DMS 273 (cell line): ENCODE data around the gene CMTM2.
"Not testable (repeated sequence)": the region's sequence is repeated elsewhere in the genome, so short reads cannot be mapped to it uniquely, and the experiment has no call there.

Source experiments
- DNase-seq: peaks from one replicate; lab custom pipeline; 2025; ENCODE audit not compliant: unreplicated experiment; lab: John Stamatoyannopoulos, UW

Gene CMTM2

DNA sequence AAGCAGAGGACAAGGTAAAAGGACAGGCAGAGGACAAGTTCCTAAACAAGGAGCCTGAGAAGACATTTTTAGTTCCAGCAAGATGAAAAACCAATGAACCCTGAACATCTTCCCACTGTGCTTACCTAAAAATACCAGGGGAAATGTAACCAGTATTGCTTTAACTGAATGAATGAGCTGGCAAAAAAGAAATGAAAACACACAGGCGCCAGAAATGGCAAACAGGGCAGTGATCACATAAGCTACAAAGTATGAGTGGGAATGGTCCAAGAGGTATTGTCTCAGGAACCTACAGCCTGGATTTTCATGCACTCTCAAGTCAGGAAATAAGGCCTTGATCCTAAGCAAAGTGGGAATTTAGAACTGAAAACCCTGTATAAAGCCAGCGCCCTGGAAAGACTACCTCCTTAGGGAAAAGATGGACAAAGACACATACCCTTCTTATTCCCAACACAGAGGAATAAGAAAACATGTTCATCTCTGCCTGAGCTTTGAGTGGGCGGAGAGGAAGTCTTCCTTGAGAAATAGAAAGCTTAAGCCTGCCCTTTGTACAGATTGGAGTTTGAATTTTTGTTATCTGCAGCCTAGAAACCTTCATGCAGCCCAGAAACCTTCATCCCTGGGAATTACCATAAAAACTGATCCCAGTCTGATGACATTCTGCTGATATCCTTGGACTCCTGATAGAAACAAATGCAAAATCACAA lies 2.1 kb downstream of the CMTM2 start:
- no peak for DNase-seq

DNA sequence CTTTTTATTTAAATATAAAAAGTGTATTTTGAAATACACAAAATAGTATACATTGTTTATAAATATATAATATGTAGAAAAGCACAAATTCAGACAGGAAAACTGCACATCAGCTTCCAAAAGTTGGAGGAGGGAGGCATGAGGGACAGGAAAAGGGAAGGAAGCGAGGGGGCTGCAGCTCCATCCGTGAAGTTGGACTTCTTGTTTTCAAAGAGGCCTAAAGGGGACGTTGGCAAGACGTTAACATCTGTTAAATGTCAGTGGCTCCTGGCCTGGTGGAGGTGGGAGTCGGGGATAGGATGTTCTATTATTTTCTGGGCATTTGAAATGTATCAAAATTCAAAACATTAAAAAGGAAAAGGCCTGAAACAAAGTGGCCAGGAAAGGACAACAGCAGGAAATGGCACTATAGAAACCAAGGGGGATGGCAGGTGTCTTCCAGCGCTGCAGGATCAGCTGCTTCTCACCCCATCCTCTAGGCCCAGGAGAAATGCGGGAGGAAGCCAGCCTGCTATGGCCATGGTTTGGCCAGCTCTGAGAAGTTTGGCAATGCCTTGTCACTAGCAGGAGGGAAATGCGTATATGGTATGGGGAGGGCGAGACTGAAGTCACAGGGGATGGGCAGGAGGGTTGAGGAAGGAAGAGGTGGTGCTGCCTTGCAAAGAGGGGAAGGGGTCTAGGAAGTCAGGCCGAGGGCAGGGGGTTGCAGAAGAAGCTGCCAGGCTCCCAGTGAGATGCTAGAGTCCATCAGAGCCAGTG lies 6.4 kb downstream of the CMTM2 start:
- DNase-seq: no peak

DNA sequence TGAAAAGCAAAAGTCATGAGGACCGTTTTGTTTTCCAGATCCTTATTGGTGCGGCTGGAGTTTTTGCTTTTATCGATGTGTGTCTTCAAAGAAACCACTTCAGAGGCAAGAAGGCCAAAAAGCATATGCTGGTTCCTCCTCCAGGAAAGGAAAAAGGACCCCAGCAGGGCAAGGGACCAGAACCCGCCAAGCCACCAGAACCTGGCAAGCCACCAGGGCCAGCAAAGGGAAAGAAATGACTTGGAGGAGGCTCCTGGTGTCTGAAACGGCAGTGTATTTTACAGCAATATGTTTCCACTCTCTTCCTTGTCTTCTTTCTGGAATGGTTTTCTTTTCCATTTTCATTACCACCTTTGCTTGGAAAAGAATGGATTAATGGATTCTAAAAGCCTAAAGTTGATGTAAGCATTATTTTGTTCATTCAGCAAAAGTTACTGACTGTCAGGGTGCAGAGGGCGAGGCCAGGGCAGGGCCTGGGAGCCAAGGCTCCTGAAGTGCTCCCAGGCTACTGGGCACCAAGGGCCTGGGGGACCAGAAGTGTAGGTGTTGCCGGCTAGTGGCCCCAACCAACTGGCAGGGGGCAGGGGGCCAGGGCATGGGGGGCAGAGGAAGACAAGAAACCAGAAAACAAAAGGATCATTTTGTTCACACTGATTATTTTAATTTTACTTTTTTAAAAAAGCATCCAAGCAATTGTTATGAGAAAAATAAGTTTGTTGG lies 8.8 kb downstream of the CMTM2 start:
- no peak for DNase-seq

DNA sequence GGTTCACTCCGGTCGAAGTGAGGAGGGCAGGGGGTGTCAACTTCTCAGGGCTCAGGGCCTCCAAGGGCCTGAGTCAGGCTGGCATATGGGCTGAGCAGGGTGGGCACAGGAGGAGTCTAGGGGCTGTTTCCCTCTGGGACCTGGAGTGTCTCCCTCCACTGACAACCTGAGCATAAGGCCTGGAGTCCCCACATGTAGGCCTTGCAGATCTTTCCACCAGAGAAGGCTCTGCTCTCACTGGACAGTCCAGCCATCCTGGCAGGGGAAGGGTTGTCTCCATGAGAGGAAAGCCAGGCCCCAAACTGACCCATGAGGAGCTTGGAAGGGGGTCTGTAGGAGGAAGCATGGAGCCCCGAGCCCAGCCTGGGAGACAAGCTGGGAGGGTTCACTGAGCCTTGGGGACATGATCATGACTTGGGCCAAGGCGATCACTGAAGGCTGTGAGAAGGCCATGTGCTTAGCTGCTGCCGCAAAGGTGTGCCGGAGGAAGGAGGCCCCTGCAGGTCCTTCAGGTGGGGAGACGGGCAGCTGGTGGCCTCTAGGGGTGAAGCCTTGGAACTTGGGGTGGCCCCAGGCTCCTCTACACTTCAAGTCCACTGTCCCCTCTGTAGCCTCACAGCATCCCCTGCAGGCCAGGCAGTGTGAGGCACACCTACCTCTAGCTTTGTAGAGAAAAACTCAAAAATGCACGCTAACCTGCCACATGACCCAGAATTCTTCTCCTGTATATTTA lies 9.9 kb downstream of the CMTM2 start:
- peak; percentile 32 for DNase-seq

DNA sequence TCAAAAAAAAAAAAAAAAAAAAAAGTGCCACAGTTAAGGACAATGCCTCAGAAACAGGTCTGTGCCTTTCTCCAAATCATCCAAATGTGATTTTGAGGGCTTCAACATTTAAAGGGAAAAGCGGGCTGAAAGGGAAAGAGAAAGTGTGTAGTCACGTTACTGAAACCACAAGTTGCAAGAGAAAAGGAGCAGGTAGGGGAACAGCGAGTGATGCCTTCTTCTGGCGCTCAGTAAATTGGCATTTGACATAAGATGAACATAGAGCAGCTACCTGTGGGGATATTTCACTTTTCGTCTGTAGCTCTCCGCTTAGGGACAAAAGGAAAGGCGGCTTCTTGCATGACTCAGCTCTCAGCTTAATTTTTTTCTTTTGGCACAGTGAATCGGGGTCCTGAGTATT lies 11.1 kb downstream of the CMTM2 start:
- DNase-seq: no peak

DNA sequence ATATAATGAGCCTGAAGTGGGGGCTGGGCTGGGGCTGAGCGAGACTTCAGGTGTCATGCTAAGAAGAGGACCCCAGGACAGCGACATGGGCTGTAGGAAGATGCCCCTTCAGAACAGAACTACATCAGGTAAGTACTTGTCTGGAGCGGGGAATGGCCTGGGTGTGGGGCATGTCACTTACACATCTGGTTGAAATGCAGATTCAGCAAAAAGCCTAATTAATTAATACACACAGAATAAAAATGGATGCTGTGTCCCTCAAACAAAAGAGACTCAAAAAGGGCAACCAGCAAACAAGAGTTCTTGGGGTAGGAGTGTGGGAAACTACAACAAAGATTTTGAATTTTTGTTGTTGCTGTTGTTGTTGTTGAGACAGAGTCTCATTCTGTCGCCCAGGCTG lies 11.8 kb downstream of the CMTM2 start:
- DNase-seq: no peak

DNA sequence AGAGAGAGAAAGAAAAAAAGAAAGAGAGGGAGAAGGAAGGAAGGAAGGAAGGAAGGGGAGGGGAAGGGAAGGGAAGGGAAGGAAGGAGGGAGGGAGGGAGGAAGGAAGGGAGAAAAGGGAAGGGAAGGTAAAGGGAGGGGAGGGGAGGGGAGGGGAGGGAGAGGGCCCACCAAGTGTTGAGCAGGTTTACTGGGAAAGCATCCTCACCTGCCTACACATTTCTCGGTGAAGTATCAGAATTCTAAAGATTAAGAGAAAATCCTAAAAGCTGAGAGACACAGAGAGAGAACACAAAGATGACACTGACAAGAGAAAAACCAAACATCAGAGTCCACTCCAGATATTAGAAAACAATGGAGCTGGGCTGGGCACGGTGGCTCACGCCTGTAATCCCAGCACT lies 13.0 kb downstream of the CMTM2 start:
- DNase-seq: no peak

DNA sequence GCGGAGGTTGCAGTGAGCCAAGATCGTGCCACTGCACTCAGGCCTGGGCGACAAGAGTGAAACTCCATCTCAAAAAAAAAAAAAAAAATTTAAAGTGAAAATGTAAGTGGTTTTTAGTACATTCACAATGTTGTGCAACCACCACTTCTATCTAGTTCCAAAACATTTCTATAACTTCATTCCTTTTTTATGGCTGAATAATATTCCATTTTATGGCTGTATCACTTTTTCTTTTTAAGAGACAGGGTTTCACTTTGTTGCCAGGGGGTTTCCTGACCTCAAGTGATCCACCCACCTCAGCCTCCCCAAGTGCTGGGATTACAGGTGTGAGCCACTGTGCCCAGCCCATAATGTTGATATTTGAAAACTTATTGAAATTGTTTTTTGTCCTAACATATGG lies 13.6 kb downstream of the CMTM2 start:
- DNase-seq: no peak

DNA sequence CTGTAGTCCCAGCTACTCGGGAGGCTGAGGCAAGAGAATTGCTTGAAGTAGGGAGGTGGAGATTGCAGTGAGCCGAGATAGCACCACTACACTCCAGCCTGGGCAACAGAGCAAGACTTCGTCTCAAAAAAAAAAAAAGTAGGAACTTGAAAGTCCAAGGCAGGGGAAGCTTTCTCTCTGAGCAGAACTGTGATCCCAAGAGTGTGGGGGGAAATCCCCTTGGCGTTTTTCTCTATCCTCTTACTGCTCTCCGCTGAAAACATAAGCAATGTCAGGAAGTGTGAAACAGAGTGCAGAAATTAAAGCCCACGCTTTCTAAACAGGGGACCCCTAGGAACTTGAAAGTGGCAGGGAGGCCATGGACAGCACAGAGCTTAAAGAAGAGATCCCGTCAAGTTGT lies 15.5 kb downstream of the CMTM2 start:
- no peak for DNase-seq

DNA sequence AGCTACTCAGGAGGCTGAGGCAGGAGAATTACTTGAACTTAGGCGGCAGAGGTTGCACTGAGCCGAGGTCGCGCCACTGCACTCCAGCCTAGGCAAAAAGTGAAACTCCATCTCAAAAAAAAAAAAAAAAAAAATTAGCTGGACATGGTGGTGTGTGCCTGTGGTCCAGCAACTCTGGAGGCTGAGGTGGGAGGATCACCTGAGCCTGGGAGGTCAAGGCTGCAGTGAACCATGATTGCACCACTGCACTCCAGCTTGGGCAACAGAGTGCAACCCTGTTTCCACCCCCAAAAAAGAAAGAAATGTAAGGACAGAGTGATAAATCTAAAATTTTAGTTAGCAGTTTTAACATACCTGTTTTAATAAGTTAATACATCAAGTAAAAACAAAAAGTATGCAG lies 17.3 kb downstream of the CMTM2 start:
- DNase-seq: not testable (repeated sequence)

DNA sequence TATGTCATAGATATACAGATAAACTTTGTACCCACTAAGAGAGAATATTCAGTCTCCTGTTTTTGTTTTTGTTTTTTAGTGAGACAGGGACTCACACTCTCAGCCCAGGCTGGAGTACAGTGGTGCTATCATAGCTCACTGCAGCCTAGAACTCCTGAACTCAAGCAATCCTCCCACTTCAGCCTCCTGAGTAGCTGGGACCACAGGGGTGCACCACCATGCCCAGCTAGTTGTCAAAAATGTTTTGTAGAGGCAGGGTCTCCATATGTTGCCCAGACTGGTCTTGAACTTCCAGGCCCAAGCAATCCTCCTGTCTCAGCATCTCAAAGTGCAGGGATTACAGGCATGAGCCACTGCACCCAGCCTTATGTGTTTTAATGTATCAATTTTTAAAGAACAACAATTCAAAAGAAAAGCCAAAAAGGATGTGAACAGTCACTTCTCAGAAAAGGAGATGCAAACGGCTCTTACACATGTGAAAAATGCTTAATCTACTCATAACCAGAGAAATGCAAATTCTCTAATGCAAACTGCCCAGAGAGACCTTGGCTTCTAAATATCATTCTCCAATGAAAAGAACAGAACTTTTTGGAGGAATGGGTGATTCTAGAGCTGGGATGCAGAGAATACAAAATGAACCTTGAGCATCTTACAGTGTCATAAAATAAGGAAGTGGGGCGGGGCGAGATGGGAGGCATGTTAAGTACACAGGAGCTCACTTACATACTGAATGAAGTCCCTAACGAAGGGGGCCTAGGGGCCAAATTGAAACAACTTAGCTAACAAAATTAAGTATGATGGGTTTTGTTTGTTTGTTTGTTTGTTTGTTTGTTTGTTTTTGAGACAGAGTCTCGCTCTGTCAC lies 18.0 kb downstream of the CMTM2 start:
- no peak for DNase-seq

DNA sequence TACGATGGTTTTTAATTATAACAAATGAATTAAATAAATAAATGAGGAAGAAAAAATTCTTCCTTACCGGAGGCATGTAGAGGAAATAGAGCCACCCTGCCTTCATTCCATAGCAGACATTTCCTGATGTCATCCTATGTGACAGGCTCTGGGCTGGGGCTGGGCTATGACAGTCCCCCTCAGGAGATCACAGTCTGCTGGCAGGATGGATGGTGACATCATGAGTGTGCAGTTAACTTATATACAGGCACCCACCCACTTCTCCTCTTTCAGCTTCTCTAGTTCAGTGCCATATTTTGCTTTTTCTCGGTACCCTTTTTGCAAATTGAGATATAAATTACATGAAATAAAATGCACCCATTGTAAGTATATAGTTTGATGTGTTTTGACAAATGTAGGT lies 18.8 kb downstream of the CMTM2 start:
- DNase-seq: no peak

DNA sequence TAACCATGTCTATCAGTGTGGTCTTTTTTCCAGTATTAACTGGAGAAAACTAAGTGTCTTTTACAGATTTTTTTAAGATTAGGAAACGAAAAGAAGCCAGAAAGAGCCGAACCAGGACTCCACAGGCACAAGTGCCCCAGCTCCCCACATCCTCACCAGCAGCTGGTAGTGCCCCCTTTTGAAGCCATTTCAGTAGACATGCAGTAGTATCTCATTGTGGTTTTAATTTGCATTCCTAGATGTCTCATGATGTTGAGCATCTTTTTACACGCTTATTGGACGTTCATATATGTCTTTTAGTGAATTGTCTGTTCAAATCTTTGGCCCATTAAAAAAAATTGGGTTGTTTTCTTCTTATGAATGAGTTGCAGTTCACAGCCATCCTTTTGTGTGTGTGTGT lies 20.5 kb downstream of the CMTM2 start:
- no peak for DNase-seq

DNA sequence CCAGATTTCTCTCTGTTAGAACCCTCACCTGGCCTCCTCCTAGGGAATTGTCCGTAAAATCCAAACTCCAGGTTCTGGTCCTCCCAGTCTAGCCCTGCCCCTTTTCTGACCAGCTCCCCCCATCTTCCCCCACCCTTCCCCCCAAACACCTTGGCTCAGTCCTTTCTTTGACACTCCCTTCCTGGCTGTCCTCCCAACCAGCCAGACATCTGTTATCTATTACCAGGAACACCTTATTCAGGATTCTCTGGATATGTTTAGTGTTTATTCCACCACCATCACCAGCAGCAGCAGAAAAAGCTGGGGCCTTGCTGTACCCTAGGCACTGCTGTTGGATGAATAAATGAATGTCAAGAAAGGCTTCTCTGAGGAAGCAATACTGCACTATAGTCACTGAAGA lies 21.2 kb downstream of the CMTM2 start:
- no peak for DNase-seq

DNA sequence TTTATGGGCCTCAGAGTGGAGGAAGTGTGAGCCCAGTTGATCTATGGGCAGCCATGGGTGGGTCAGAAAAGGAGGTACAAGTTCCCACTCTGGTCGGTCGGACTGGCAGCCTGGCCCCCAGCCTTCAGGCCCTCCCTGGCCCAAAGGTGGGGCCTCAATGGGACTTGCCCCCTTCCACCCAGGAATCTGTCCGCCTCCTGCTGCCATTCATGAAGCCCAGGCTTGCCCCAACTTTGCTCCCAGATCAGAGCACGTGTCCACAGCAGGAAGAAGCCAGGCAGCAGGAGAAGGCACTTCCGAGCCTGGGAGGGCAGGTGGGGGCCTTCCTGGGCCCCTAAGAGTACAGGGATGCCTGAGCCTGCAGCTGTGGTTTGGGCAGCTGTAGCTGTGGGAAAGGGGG lies 22.2 kb downstream of the CMTM2 start:
- DNase-seq: no peak

DNA sequence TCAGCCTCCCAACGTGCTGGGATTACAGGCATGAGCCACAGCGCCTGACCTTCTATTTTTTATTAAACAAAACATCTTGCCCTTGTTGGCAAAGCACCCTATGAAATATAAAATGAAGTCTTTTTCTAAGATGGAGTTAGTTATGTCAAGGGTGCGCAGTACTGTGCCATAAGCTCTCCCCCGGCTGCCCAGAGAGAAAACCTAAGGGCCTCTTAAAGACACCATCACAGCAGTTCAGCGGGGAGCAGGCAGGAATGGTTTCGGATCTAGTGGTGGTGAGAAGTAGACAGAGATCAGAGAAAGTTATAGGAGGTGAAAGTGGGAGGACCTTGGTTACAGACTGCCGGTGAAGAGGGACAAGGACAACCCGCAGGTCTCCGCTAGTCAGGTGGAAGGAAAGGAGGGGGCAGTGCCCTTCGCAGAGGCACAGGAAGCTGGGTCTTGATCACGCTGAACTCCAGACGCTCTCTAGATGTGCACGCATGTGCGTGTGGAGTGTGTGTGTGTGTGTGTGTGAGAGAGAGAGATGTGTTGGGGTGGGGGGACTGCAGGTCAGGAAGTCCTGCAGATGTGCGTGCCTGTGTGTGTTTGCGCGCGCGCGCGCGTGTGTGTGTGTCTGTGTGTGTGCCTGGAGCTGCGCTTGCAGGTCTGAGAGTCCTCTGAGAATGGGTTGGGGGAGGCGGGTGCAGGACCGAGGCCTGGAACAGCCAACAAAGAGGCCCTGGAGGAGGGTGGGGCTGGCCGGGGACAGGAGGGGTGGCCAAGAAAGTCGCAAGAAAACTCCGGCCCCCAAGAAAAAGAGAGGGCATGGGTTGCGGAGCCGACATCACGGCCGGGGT lies 24.5 kb downstream of the CMTM2 start:
- DNase-seq: peak; percentile 76

DNA sequence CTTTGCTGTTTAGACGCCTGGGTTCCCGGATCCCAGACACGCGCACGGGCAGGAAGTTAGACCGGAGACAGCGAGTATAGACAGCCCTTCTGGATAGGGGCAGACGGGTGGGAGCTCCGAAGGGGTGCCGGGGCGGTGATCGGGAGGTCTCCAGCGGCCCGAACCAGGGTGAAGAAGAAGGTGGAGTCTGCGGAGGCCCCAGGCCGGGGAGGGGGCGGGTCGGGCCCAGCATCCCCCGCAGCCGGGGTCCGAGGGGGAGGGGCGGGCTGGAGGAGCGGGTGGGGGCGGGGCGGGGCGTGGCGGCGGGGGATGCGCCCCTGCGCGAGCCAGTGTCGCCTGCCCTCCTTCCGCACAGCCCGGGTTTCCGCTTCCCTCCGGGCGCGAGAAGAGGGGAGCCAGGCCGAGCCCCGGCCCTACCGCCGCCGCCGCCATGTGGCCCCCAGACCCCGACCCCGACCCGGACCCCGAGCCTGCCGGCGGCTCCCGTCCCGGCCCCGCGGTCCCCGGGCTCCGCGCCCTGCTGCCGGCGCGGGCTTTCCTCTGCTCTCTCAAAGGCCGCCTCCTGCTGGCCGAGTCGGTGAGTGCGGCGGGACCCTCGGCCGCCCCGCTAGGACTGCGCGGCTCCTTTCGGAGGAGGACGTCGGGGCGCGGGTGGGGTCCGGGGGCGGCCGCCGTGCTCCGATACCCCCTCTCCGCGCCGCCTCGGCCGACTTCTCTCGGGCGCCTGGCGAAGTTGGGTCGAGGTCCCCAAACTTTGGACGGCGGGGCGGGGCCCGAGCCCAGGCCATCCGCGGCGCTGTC lies 25.3 kb downstream of the CMTM2 start, which contains the start of gene CMTM3:
Gene CMTM3, plus strand, starts transcription at position 329 of the 801 bp plus-strand sequence. Its CDS starts 102 bp downstream, at position 431.
- peak; percentile 85 for DNase-seq

DNA sequence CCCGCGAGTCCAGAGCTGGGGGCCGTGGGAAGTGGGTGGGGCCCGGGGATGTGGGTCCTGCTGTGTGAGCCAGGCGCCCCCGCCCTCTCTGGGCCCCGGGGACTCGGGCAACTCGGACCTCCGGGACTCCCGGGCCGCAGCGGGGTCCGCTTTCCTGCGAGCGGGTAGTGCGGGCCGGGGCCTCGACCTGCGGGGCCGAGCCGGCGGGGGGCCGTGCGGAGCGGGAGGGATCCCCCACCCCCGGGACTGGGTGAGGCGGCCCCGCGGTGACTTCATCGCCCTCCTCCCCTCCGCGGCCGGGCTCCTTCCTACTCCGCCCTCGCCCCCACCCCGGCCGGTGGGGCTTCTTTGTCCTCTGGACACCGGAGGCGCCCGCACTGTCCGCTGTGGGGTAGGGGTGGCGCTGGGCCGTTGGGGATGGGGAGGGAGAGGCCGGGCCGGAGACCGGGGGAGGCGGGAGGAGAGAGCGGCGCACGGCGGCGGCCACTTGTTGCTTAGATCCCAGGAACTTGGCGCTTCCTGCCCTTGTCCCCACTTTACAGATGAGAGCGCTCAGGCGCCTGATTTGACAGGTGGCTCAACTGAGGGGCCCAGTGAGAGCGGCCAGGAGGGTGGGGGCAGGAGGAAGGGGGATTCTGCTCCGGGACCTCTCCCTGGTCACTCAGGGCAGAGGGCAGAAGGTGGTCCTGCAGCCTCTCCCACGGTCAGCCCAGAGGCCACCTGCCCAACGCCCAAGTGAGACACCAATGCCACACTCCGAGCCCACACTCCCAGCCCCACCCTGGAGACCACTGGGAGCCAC lies 26.1 kb downstream of the CMTM2 start:
- peak; percentile 56 for DNase-seq
